GM21528 (cell line): ENCODE results near the gene PEX14.

Source experiments
- ATAC-seq: cut with Tn5 transposase; IDR thresholded peaks from one replicate; pipeline ENCODE4 v1.9.1; 2021; ENCODE audit warnings: mild to moderate bottlenecking, moderate library complexity; ENCODE audit not compliant: unreplicated experiment, low FRiP score

Gene PEX14

GRCh38 chr1:10626791-10627410 is 152.2 kb downstream of the PEX14 start:
- ATAC-seq, result no peak

- no peak for ATAC-seq
Measured at GRCh38 chr1:10628685-10629084, 153.9 kb downstream of the PEX14 start.

GRCh38 chr1:10629091-10629815 is 154.5 kb downstream of the PEX14 start:
- ATAC-seq, result no peak

- ATAC-seq, result no peak
Measured at GRCh38 chr1:10629816-10630571, 155.2 kb downstream of the PEX14 start.

- ATAC-seq, result no peak
Measured at GRCh38 chr1:10630661-10631120, 155.9 kb downstream of the PEX14 start.

GRCh38 chr1:10631121-10631810 is 156.5 kb downstream of the PEX14 start:
- no peak for ATAC-seq

GRCh38 chr1:10631811-10632593 is 157.3 kb downstream of the PEX14 start:
- ATAC-seq, result no peak

- ATAC-seq, result no peak
Measured at GRCh38 chr1:10632691-10633090, 157.9 kb downstream of the PEX14 start.

- no peak for ATAC-seq
Measured at GRCh38 chr1:10633416-10633815, 158.7 kb downstream of the PEX14 start.

- no peak for ATAC-seq
Measured at GRCh38 chr1:10634075-10634427, 159.3 kb downstream of the PEX14 start.

GRCh38 chr1:10634428-10635084 is 159.8 kb downstream of the PEX14 start:
- no peak for ATAC-seq

GRCh38 chr1:10635085-10635896 is 160.5 kb downstream of the PEX14 start:
- no peak for ATAC-seq

- ATAC-seq, result no peak
Measured at GRCh38 chr1:10635992-10636391, 161.2 kb downstream of the PEX14 start.

- ATAC-seq, result no peak
Measured at GRCh38 chr1:10637400-10637799, 162.7 kb downstream of the PEX14 start.

GRCh38 chr1:10637834-10638558 is 163.2 kb downstream of the PEX14 start:
- ATAC-seq, result no peak

- ATAC-seq, result no peak
Measured at GRCh38 chr1:10638559-10639005, 163.8 kb downstream of the PEX14 start.

- ATAC-seq, result no peak
Measured at GRCh38 chr1:10639011-10639774, 164.4 kb downstream of the PEX14 start.
